ENCODE measurements around the gene SLC37A2. TPM values are rescaled to one million over a fixed set of nuclear protein-coding genes. Genes with fewer than 3 reads are reported as not detected.

SLC37A2 gene
- total and polyA plus RNA-seq, 2 of the 4 experiments (the other 2 are of a cell fraction), result 0.72 to 1.1 TPM

- Histone ChIP-seq H3K9me3 (ENCODE audit: control insufficient read depth, insufficient read depth, low read length) (no peaks in the 10 kb centered on the region), H3K18ac (ENCODE audit: low read depth, low read length) (peak overlapping the region; percentile 48), H2AFZ (replicated peaks; ENCODE audit: low read length, poor library complexity) (peak overlapping the region; percentile 2), H2AK5ac (ENCODE audit: low read depth, low read length) (no peak overlapping the region), H3K79me1 (ENCODE audit: low read depth in 1 of 2, low read length in 2 of 2) (no peaks in the 10 kb centered on the region), H3K14ac (replicated peaks; ENCODE audit: low read depth, low read length) (no peak overlapping the region), H4K5ac (ENCODE audit: low read depth, low read length) (peak overlapping the region; percentile 67), H3K4me1 (ENCODE audit: control insufficient read depth, insufficient read depth, low read length) (peaks cover 14% of the 10 kb centered on the region; the same call in 1 of the 2 replicates), H3K9ac (ENCODE audit: low read depth, low read length) (no peak overlapping the region), H4K8ac (ENCODE audit: low read depth in 2 of 2, low read length in 2 of 2) (peak overlapping the region in 1 of 2 experiments; percentile 47; a peak in 1 of 4 replicates), H2AK9ac (replicated peaks; ENCODE audit: low read depth, low read length, poor library complexity) (no peak overlapping the region), H3K9me1 (ENCODE audit: insufficient read depth, low read length) (no peaks in the 10 kb centered on the region), H4K91ac (ENCODE audit: insufficient read depth, low read depth, low read length) (no peak overlapping the region), H3K36me3 (ENCODE audit: control insufficient read depth, insufficient read depth, low read length) (no peaks in the 10 kb centered on the region), H2BK15ac (ENCODE audit: low read depth, low read length) (peak overlapping the region; percentile 17; the same call in 1 of the 3 replicates), H4K20me1 (ENCODE audit: insufficient read depth, low read length) (no peaks in the 10 kb centered on the region), H3K4ac (ENCODE audit: low read depth, low read length) (peak overlapping the region; percentile 53; the same call in 1 of the 2 replicates), H3K4me2 (ENCODE audit: low read depth, low read length) (no peak overlapping the region; the same call in 1 of the 2 replicates), H3K56ac (ENCODE audit: extremely low read depth, insufficient read depth, low read length) (no peak overlapping the region), H2BK120ac (ENCODE audit: low read depth, low read length) (peak overlapping the region; percentile 36), H2BK20ac (ENCODE audit: low read depth, low read length) (peak overlapping the region; percentile 21; the same call in 1 of the 2 replicates), H3K27me3 (ENCODE audit: control insufficient read depth, insufficient read depth, low read length) (no peaks in the 10 kb centered on the region), H3K27ac (ENCODE audit: insufficient read depth, low read length) (peak overlapping the region; percentile 75; the same call in 1 of the 2 replicates), H3K23ac (ENCODE audit: low read depth, low read length) (no peak overlapping the region), H2BK5ac (ENCODE audit: low read depth, low read length, poor library complexity, severe bottlenecking) (no peak overlapping the region), H3K4me3 (ENCODE audit: insufficient read depth, low read depth, low read length) (no peak overlapping the region)
- ATAC-seq (ENCODE audit: low read depth), result no peak
- CTCF ChIA-PET, result interaction anchor here (2.1 kb wide), 1 partner anchor 13 kb away, joined by 8 read pairs; no protein-coding TSS in a partner anchor
- in situ Hi-C loops (cut with MboI; ENCODE audit: low sequenced_read_pairs), result no loop called here
- DNase-seq, result no peak
- WGBS, 2 experiments (ENCODE audit: extremely low coverage in 2 of 2, insufficient read length in 1 of 2), result 90% methylated on average over 14 of the region's 22 CpGs; no CpG with 5 or more reads in 1 of the 2 experiments
- POLR2A ChIA-PET (ENCODE audit: unreplicated experiment), result no interaction called here
- no TSS peak for BruUV-seq (replicated peaks)
- no peak for TF ChIP-seq CTCF (conservative IDR thresholded peaks at IDR 0.05; ENCODE audit: low read depth, low read length)
- no peak for TF ChIP-seq RCOR1 (IDR thresholded peaks at IDR 0.05; ENCODE audit: insufficient replicate concordance, low read length)
- TF ChIP-seq USF2 (IDR thresholded peaks at IDR 0.05; ENCODE audit: low read depth, low read length), result no peak
- TF ChIP-seq CEBPB (IDR thresholded peaks at IDR 0.05; ENCODE audit: low read depth, low read length), result no peak
- TF ChIP-seq MAFK (IDR thresholded peaks at IDR 0.05; ENCODE audit: low read depth, low read length), result no peak
- TF ChIP-seq SMC3 (IDR thresholded peaks at IDR 0.05; ENCODE audit: low read depth, low read length), result no peak
- TF ChIP-seq NFE2L2 (IDR thresholded peaks at IDR 0.05; ENCODE audit: low read depth, low read length), result no peak
- intact Hi-C loops (cut with micrococcal nuclease), result no loop called here
- dilution Hi-C loops (cut with HindIII; ENCODE audit: low sequenced_read_pairs, unreplicated experiment), result no loop called here
These were observed 66.3 kb downstream of the SLC37A2 start for GRCh38 chr11:125129316-125129993.

All from IMR-90 (cell line).